SJSA1 (cell line): ENCODE measurements around the gene MUL1. TPM values are rescaled to one million over a fixed set of nuclear protein-coding genes. Genes with fewer than 3 reads are reported as not detected.
"Not testable (repeated sequence)": the region's sequence is repeated elsewhere in the genome, so short reads cannot be mapped to it uniquely, and the experiment has no call there.

Source experiments
- DNase-seq, 2 experiments: peaks; one replicate each; pipeline ENCODE4 v3.0.0-alpha.2; 2015 to 2020; ENCODE audit warnings: low spot score in 2 of 2, low read depth in 1 of 2
- H3K27ac ChIP-seq: fragments of 250-450 bp; sonication (Bioruptor Pico); 2 replicates; pipeline ENCODE4 v1.5.1; 2020; ENCODE audit warnings: mild to moderate bottlenecking, moderate library complexity
- H3K27me3 ChIP-seq: fragments of 250-450 bp; sonication (Bioruptor Pico); replicated peaks from 2 replicates; pipeline ENCODE4 v1.5.1; 2020; ENCODE audit warnings: mild to moderate bottlenecking, moderate library complexity
- H3K36me3 ChIP-seq: fragments of 250-450 bp; sonication (Bioruptor Pico); 2 replicates; pipeline ENCODE4 v1.5.1; 2020; ENCODE audit warnings: mild to moderate bottlenecking
- H3K4me1 ChIP-seq: fragments of 250-450 bp; sonication (Bioruptor Pico); replicated peaks from 2 replicates; pipeline ENCODE4 v1.6.1; 2021; ENCODE audit warnings: mild to moderate bottlenecking
- H3K4me3 ChIP-seq: fragments of 250-450 bp; sonication (Bioruptor Pico); 2 replicates; pipeline ENCODE4 v1.5.1; 2020; ENCODE audit warnings: mild to moderate bottlenecking
- H3K9me3 ChIP-seq: fragments of 250-450 bp; sonication (Bioruptor Pico); replicated peaks from 2 replicates; pipeline ENCODE4 v1.5.1; 2020; ENCODE audit warnings: mild to moderate bottlenecking
- total RNA-seq: library from RNA; depleted of rRNA; stranded (reverse); fragments of >200 nt; shearing (Covaris generic); gene quantifications from 2 replicates; pipeline ENCODE4 v1.2.3, GENCODE V29; 2014

The MUL1 gene
- total RNA-seq, 1 experiment from 2014 or later: 42.2 TPM

DNA sequence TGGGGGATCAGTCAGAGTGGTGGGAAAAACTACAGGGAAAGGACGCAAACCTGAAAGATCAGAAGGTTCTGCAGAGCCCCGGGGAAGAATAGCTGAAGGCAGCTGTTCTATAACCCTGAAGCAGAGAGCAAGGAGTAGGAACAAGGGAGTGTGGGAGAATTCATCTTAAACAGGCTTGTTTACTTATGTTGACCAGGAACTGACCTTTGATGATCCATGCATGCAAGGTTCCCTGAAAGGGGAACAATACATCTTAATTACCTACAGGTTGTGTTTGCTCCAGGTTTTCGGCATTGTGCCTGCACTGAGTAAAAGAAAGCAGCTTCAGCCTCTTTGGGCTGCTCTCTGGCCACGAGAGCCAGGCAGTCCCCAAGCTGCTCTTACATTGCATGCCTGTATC lies 25.7 kb upstream of the MUL1 start:
- Histone ChIP-seq H3K36me3 (no peaks in the 10 kb centered on the region), H3K27me3 (peaks cover 38% of the 10 kb centered on the region), H3K27ac (no peak overlapping the region), H3K4me3 (no peak overlapping the region), H3K9me3 (no peaks in the 10 kb centered on the region), H3K4me1 (no peaks in the 10 kb centered on the region)
- no peak for DNase-seq

DNA sequence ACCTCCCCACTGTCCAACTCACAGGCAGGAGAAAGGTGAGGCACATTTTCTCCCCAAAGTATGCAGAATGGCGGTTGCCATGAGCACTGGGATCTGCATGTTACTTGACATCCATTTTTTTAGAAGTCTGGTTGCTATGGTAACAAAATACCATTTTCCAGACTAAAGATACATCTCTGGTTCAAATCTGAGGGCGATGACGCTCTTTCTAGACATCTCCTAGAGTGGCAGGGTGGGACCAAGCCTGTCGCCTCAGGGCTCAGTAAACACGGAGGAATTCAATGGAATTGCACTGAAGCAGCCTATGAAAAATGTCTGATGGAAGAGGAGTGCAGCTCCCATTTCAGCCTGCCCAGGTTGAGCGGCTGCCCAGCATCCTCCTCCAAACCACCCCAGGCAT lies 22.9 kb upstream of the MUL1 start:
- no peak overlapping the region for H3K27ac ChIP-seq
- no peak for DNase-seq
- H3K4me1 ChIP-seq: no peaks in the 10 kb centered on the region
- no peaks in the 10 kb centered on the region for H3K9me3 ChIP-seq
- no peak overlapping the region for H3K4me3 ChIP-seq
- no peaks in the 10 kb centered on the region for H3K36me3 ChIP-seq
- H3K27me3 ChIP-seq: peaks cover 46% of the 10 kb centered on the region

- peaks cover 46% of the 10 kb centered on the region for H3K27me3 ChIP-seq
Observed at GRCh38 chr1:20530306-20530705, 22.4 kb upstream of the MUL1 start.

DNA sequence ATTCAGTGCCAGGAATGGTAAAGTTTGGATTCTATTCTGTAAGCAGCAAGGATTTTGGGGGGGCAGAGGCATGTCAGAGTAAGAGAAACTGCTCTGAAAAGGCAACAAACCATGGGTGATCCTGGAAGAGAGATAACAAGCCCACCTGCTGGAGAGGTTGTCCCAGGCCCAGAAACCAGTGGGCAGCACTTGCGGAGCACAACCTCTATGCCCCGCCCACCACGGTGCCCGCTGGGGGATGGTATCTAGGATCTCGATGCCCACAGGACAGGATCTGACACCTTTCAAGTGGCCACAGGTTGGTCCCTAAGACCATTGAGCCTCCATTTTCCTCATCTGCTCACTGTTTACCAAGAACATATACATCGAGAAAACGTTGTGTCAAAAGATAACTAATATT lies 20.3 kb upstream of the MUL1 start:
- Histone ChIP-seq H3K36me3 (no peaks in the 10 kb centered on the region), H3K9me3 (no peaks in the 10 kb centered on the region), H3K27ac (no peak overlapping the region), H3K4me3 (no peak overlapping the region), H3K4me1 (no peaks in the 10 kb centered on the region), H3K27me3 (peaks cover 41% of the 10 kb centered on the region)
- no peak for DNase-seq

More at GRCh38 chr1:20530306-20530705, 22.4 kb upstream of the MUL1 start:
- Histone ChIP-seq H3K9me3 (no peaks in the 10 kb centered on the region), H3K36me3 (no peaks in the 10 kb centered on the region), H3K27ac (no peak overlapping the region), H3K4me3 (no peak overlapping the region), H3K4me1 (no peaks in the 10 kb centered on the region)
- no peak for DNase-seq

GRCh38 chr1:20526267-20526666 lies 18.3 kb upstream of the MUL1 start:
- H3K27me3 ChIP-seq: peaks cover 43% of the 10 kb centered on the region
- no peaks in the 10 kb centered on the region; the same call in 1 of the 2 replicates for H3K4me1 ChIP-seq
- DNase-seq: no peak
- H3K36me3 ChIP-seq: no peaks in the 10 kb centered on the region
- no peak overlapping the region for H3K4me3 ChIP-seq
- no peaks in the 10 kb centered on the region for H3K9me3 ChIP-seq
- no peak overlapping the region for H3K27ac ChIP-seq

DNA sequence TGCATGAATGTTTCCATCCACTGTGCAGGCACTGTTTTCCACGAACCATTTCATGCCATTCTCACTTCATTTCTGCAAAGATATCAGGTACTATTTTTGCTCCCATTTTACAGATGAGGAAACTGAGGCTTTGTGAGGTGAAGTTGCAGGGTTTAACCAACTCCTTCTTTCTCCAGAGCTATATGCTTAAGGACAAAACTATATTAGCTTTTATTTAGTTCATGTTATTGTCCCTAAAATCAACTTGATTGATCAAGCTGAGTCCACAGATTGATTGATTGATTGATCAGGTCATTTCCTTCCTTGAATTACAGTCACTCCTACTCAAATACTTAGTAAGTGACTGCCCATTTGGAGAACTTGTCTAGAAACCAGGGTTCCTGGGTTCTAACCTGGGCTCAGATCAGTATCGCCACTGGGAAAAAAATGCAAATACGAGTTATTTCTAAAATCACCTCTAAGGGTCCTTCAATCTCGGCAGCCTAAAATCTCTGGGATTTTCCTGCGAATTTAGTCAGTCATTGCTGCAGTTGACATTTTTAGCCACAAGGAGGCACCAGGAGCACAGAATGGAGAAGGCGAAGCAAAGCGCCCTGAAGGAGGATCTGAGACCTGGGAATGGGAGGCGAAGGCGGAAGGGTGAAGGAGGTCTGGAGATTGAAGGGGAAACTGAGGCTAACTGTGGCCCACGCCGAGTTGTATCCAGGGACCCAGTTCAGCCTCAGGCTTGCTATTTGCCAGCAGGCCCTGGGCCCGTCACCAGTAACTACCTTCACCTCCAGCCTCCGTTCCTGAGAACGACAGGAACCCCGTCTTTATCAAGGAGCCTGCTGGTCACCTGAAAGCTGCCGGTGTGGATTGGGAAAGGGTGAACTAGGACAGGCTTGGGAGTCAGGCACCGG lies 14.3 kb upstream of the MUL1 start:
- no peaks in the 10 kb centered on the region for H3K36me3 ChIP-seq
- DNase-seq: peak; percentile 78 to 82
- H3K27me3 ChIP-seq: peaks cover 18% of the 10 kb centered on the region
- no peaks in the 10 kb centered on the region for H3K9me3 ChIP-seq
- no peak overlapping the region for H3K4me3 ChIP-seq
- no peak overlapping the region for H3K27ac ChIP-seq
- H3K4me1 ChIP-seq: no peaks in the 10 kb centered on the region; the same call in 1 of the 2 replicates

DNA sequence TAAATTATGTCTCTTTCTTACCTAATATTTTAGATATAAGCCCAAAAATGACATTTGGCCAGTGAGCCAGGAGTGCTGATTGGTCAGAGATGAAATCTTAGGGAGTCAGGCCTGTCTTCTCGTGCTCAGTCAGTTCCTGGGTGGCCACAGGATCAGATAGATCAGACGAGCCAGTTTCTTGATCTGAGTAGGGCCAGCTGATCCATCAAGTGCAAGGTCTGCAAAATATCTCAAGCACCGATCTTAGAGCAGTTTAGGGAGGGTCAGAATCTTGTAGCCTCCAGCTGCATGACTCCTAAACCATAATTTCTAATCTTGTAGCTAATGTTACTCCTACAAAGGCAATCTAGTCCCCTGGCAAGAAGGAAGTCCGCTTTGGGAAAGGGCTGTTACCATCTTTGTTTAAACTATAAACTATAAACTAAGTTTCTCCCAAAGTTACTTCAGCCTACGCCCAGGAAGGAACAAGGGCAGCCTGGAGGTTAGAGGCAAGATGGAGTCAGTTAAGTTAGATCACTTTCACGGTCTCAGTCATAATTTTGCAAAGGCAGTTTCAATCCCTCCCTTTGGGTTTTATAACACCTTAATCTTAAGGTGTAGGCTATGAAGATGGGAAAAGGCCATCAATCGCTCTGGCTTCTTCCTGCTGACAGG lies 11.8 kb upstream of the MUL1 start:
- not testable (repeated sequence) for H3K4me1 ChIP-seq, H3K36me3 ChIP-seq, H3K9me3 ChIP-seq, DNase-seq, H3K4me3 ChIP-seq, H3K27ac ChIP-seq
- peaks cover 18% of the 10 kb centered on the region; the same call in 1 of the 2 replicates for H3K27me3 ChIP-seq

DNA sequence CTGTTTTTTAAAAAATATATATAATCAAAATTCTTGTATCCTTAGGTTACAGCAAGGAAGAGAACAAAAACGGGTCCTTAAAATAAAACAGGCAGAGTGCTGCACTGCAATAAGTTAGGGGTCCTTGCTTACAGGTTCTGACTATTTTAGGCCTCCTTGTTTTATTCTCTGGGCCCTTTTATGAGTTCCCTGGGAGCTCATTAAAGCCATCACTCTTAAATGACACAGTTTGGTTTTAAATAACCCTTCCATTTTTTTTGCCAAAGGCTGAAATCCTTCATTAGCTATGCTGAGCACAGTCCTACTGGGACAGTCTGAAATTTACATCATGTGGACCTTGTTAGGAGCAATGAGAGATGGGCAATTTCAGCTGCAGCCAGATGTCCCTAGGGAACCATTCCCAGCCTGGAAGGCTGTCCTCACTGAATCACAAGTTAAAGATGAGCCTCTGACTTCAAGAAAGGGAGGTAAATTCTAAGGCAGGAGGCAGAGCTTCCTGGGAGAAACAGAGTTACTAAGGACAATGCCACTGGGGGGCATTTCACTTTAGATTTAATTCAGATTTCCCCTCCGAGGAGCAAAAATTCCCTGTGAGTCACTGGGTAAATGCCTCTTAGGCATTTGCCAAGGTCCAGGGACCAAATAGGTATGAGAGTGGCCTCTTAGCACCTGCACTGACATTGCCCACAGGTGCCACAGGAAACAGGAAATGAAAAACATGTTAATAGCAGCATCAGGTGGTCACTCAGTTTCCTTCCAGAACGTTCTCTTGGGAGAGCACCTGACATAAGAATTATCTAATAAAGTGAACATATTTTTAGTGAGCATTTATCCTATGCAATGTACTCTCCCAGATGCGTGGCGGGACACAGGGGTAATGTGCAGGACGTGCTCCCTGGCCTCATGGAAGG lies 3.8 kb upstream of the MUL1 start:
- Histone ChIP-seq H3K4me1 (no peaks in the 10 kb centered on the region; the same call in 1 of the 2 replicates), H3K27ac (no peak overlapping the region), H3K4me3 (no peak overlapping the region), H3K9me3 (no peaks in the 10 kb centered on the region; the same call in 1 of the 2 replicates), H3K36me3 (peaks cover 4% of the 10 kb centered on the region), H3K27me3 (peaks cover 9% of the 10 kb centered on the region)
- no peak for DNase-seq

- Histone ChIP-seq H3K4me3 (peak overlapping the region; percentile 87), H3K4me1 (no peaks in the 10 kb centered on the region; the same call in 1 of the 2 replicates), H3K9me3 (no peaks in the 10 kb centered on the region; the same call in 1 of the 2 replicates), H3K27ac (peak overlapping the region; percentile 67), H3K36me3 (peaks cover 30% of the 10 kb centered on the region), H3K27me3 (peaks cover 3% of the 10 kb centered on the region; the same call in 1 of the 2 replicates)
- no peak for DNase-seq
Observed at GRCh38 chr1:20508411-20508771, 440 bp upstream of the MUL1 start.

GRCh38 chr1:20507248-20507563 lies 745 bp downstream of the MUL1 start:
- H3K9me3 ChIP-seq: no peaks in the 10 kb centered on the region; the same call in 1 of the 2 replicates

DNA sequence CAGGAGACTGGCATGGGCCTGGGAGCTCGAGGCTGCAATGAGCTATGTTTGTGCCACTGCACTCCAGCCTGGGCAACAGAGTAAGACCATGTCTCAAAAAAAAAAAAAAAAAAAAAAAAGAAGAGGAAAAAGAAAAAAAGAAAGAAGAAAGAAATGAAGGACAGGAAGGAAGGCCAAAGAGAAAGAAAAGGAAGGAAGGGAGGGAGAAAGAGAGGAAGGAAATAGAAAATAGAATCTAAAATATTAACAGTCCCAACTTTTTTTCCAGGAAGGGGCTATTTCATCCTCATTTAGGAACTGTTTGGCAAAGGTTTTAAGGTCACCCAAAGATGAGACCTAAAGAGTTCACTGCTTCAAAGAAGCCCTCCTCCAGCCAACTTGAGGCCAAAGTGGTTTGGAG lies 2.5 kb downstream of the MUL1 start:
- Histone ChIP-seq H3K4me1 (no peaks in the 10 kb centered on the region; the same call in 1 of the 2 replicates), H3K27me3 (no peaks in the 10 kb centered on the region), H3K9me3 (no peaks in the 10 kb centered on the region; the same call in 1 of the 2 replicates), H3K4me3 (no peak overlapping the region), H3K27ac (no peak overlapping the region), H3K36me3 (peaks cover 59% of the 10 kb centered on the region)
- DNase-seq: no peak

More at GRCh38 chr1:20507248-20507563, 745 bp downstream of the MUL1 start:
- Histone ChIP-seq H3K4me1 (no peaks in the 10 kb centered on the region; the same call in 1 of the 2 replicates), H3K4me3 (peak overlapping the region; percentile 87), H3K36me3 (peaks cover 42% of the 10 kb centered on the region), H3K27ac (no peak overlapping the region; the same call in 1 of the 2 replicates), H3K27me3 (peaks cover under 1% of the 10 kb centered on the region; the same call in 1 of the 2 replicates)
- DNase-seq: no peak

GRCh38 chr1:20500716-20501115 lies 7.2 kb downstream of the MUL1 start:
- H3K36me3 ChIP-seq: peaks cover 79% of the 10 kb centered on the region
- no peak overlapping the region for H3K4me3 ChIP-seq
- no peaks in the 10 kb centered on the region for H3K27me3 ChIP-seq
- no peaks in the 10 kb centered on the region for H3K9me3 ChIP-seq
- no peak overlapping the region for H3K27ac ChIP-seq
- no peak for DNase-seq
- peaks cover 12% of the 10 kb centered on the region for H3K4me1 ChIP-seq

GRCh38 chr1:20499718-20500117 lies 8.2 kb downstream of the MUL1 start:
- H3K9me3 ChIP-seq: no peaks in the 10 kb centered on the region
- H3K4me1 ChIP-seq: peaks cover 22% of the 10 kb centered on the region
- H3K36me3 ChIP-seq: peaks cover 76% of the 10 kb centered on the region
- H3K4me3 ChIP-seq: no peak overlapping the region
- no peaks in the 10 kb centered on the region for H3K27me3 ChIP-seq
- no peak for DNase-seq
- H3K27ac ChIP-seq: no peak overlapping the region
